ENCODE measurements around the gene VWF. TPM values are rescaled to one million over a fixed set of nuclear protein-coding genes. Genes with fewer than 3 reads are reported as not detected.

Gene VWF
- total RNA-seq, 1 experiment from 2014 or later, result 0.41 TPM

- Mint-ChIP-seq H3K36me3 (ENCODE audit: insufficient read depth, unreplicated experiment) (no peaks in the 10 kb centered on the region), H3K27ac (ENCODE audit: unreplicated experiment) (no peak overlapping the region), H3K27me3 (ENCODE audit: insufficient read depth, unreplicated experiment) (peaks cover 49% of the 10 kb centered on the region), H3K4me1 (ENCODE audit: low read depth, unreplicated experiment) (no peaks in the 10 kb centered on the region), H3K4me3 (ENCODE audit: unreplicated experiment) (no peak overlapping the region), H3K9me3 (ENCODE audit: unreplicated experiment) (no peaks in the 10 kb centered on the region)
- Histone ChIP-seq H3K9me3 (no peaks in the 10 kb centered on the region), H3K4me3 (ENCODE audit: low read depth, low read length) (no peak overlapping the region), H3K27me3 (replicated peaks; ENCODE audit: control insufficient read depth, insufficient read depth, low read length) (peaks cover 7% of the 10 kb centered on the region), H3K36me3 (ENCODE audit: control insufficient read depth, insufficient read depth, low read length) (no peaks in the 10 kb centered on the region; the same call in 1 of the 2 replicates), H3K4me1 (no peaks in the 10 kb centered on the region)
- intact Hi-C loops (cut with micrococcal nuclease; ENCODE audit: unreplicated experiment), result no loop called here
- no TSS peak for BruUV-seq (replicated peaks)
- CTCF ChIA-PET, result no interaction called here
- POLR2A ChIA-PET, result no interaction called here
- peak in 1 of 2 experiments; percentile 41 for DNase-seq
- TF ChIP-seq CTCF (IDR thresholded peaks at IDR 0.05; ENCODE audit: insufficient read depth in 1 of 2, low read depth in 1 of 2, low read length in 1 of 2, severe bottlenecking in 1 of 2, unreplicated experiment in 1 of 2), result peak; percentile 40 to 48
Observed at GRCh38 chr12:5912437-5913334, 211.8 kb downstream of the VWF start.

GRCh38 chr12:5912011-5912410, 212.5 kb downstream of the VWF start:
- no peaks in the 10 kb centered on the region for H3K4me1 ChIP-seq
- CTCF ChIA-PET, result no interaction called here
- DNase-seq, result no peak

More at GRCh38 chr12:5912011-5912410, 212.5 kb downstream of the VWF start:
- POLR2A ChIA-PET, result no interaction called here
- H3K9me3 ChIP-seq, result no peaks in the 10 kb centered on the region
- intact Hi-C loops (cut with micrococcal nuclease; ENCODE audit: unreplicated experiment), result no loop called here
- Mint-ChIP-seq H3K27me3 (ENCODE audit: insufficient read depth, unreplicated experiment) (peaks cover 49% of the 10 kb centered on the region), H3K4me1 (ENCODE audit: low read depth, unreplicated experiment) (no peaks in the 10 kb centered on the region), H3K9me3 (ENCODE audit: unreplicated experiment) (no peaks in the 10 kb centered on the region), H3K4me3 (ENCODE audit: unreplicated experiment) (no peak overlapping the region), H3K36me3 (ENCODE audit: insufficient read depth, unreplicated experiment) (no peaks in the 10 kb centered on the region), H3K27ac (ENCODE audit: unreplicated experiment) (no peak overlapping the region)
- no TSS peak for BruUV-seq (replicated peaks)
- no peaks in the 10 kb centered on the region; the same call in 1 of the 2 replicates for H3K36me3 ChIP-seq (ENCODE audit: control insufficient read depth, insufficient read depth, low read length)
- peaks cover 7% of the 10 kb centered on the region for H3K27me3 ChIP-seq (replicated peaks; ENCODE audit: control insufficient read depth, insufficient read depth, low read length)
- TF ChIP-seq CTCF (IDR thresholded peaks at IDR 0.05; ENCODE audit: insufficient read depth in 1 of 2, low read depth in 1 of 2, low read length in 1 of 2, severe bottlenecking in 1 of 2, unreplicated experiment in 1 of 2), result peak in 1 of 2 experiments; percentile 4
- no peak overlapping the region for H3K4me3 ChIP-seq (ENCODE audit: low read depth, low read length)

Measured in Caco-2 (cell line).